Calu3 (cell line): ENCODE measurements around the gene ADGRL3. TPM values are rescaled to one million over a fixed set of nuclear protein-coding genes. Genes with fewer than 3 reads are reported as not detected.

Experiments
- BruUV-seq: library from RNA; stranded (reverse); fragments of 400-500 nt; replicated peaks from 2 replicates; lab custom pipeline; 2021; lab: Mats Ljungman, UMichigan
- CTCF ChIA-PET: fragments of 300-600 bp; sonication (Branson Sonifier 250); formaldehyde crosslinking; loops from one replicate; lab custom pipeline; 2022; ENCODE audit warnings: antibody characterized with exemption; lab: Charles Lee
- DNase-seq: peaks from one replicate; pipeline ENCODE4 v3.0.0; 2022
- H3K27ac Mint-ChIP-seq: one replicate; pipeline ENCODE4 v1.8.0; 2022; ENCODE audit warnings: mixed read lengths; ENCODE audit not compliant: unreplicated experiment
- H3K27me3 Mint-ChIP-seq: one replicate; pipeline ENCODE4 v1.8.0; 2022; ENCODE audit warnings: mixed read lengths; ENCODE audit not compliant: unreplicated experiment
- H3K36me3 Mint-ChIP-seq: one replicate; pipeline ENCODE4 v1.8.0; 2022; ENCODE audit warnings: mild to moderate bottlenecking, moderate library complexity, mixed read lengths; ENCODE audit not compliant: insufficient read depth, unreplicated experiment
- H3K4me1 Mint-ChIP-seq: one replicate; pipeline ENCODE4 v1.8.0; 2022; ENCODE audit warnings: mild to moderate bottlenecking, low read depth, mixed read lengths; ENCODE audit not compliant: unreplicated experiment
- H3K4me3 Mint-ChIP-seq: one replicate; pipeline ENCODE4 v1.8.0; 2022; ENCODE audit warnings: mild to moderate bottlenecking, low read depth, moderate library complexity, mixed read lengths; ENCODE audit not compliant: unreplicated experiment
- H3K9me3 Mint-ChIP-seq: one replicate; pipeline ENCODE4 v1.8.0; 2022; ENCODE audit warnings: low read depth, mixed read lengths; ENCODE audit not compliant: unreplicated experiment
- intact Hi-C: fragments of 100-400 bp; cut with micrococcal nuclease; formaldehyde crosslinking; loops from one replicate; pipeline ENCODE4 v1.10.0; 2022; ENCODE audit not compliant: unreplicated experiment
- total RNA-seq: library from RNA; stranded (reverse); gene quantifications from 2 replicates; pipeline ENCODE4 v1.2.3, GENCODE V29; 2022
- TF ChIP-seq, protein P1 (sequence below): fragments of 200-600 bp; IDR thresholded peaks from one replicate; pipeline ENCODE4 v1.8.0; 2022; ENCODE audit warnings: antibody characterized with exemption; ENCODE audit not compliant: unreplicated experiment

The ADGRL3 gene
- total RNA-seq, 1 experiment from 2014 or later: 0.66 TPM

DNA sequence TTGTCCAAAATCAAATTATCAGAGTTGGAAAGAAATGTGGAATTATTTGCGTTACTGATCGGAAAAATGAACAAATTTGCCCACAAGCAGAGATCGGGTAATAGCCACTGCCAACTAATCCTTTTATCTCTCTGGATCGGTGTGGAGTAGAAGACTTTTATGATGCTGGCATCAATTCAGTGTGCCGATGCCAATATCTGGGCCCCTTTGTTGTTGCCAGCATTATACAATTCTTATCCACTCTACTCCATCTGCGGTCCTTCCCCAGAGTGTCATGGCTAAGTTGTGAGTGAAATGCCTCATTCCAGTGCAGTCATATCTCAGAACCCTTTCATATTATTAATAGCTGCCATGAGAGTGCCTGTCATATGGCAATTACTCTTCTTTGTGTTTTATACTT lies 660.2 kb downstream of the ADGRL3 start:
- no peaks in the 10 kb centered on the region for H3K36me3 Mint-ChIP-seq
- H3K4me3 Mint-ChIP-seq: no peak overlapping the region
- H3K9me3 Mint-ChIP-seq: peaks cover 9% of the 10 kb centered on the region
- TF ChIP-seq, protein P1, sequence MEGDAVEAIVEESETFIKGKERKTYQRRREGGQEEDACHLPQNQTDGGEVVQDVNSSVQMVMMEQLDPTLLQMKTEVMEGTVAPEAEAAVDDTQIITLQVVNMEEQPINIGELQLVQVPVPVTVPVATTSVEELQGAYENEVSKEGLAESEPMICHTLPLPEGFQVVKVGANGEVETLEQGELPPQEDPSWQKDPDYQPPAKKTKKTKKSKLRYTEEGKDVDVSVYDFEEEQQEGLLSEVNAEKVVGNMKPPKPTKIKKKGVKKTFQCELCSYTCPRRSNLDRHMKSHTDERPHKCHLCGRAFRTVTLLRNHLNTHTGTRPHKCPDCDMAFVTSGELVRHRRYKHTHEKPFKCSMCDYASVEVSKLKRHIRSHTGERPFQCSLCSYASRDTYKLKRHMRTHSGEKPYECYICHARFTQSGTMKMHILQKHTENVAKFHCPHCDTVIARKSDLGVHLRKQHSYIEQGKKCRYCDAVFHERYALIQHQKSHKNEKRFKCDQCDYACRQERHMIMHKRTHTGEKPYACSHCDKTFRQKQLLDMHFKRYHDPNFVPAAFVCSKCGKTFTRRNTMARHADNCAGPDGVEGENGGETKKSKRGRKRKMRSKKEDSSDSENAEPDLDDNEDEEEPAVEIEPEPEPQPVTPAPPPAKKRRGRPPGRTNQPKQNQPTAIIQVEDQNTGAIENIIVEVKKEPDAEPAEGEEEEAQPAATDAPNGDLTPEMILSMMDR: no peak
- intact Hi-C loops: no loop called here
- H3K27me3 Mint-ChIP-seq: no peaks in the 10 kb centered on the region
- BruUV-seq: no TSS peak
- CTCF ChIA-PET: no interaction called here
- no peak overlapping the region for H3K27ac Mint-ChIP-seq
- no peak for DNase-seq
- H3K4me1 Mint-ChIP-seq: no peaks in the 10 kb centered on the region

DNA sequence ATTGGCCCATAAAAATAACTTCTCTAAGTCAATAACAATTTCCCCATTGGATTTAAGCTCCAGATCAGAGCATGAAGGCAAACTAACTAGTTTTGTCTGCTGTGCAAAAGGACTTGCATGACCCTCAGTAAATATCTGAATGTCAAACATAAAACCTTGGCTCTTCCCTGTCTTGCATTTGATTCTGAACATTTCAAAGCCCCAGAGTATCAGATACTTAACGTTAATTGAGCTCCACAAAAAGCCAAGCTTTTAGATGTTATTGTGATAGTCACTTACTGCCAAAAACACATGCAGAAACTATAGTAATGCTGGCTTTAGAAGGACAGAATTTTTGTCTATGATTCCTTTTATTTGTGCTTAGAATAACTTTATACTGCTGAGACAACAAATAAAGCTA lies 664.2 kb downstream of the ADGRL3 start:
- H3K9me3 Mint-ChIP-seq: peaks cover 5% of the 10 kb centered on the region
- intact Hi-C loops: no loop called here
- BruUV-seq: no TSS peak
- no peaks in the 10 kb centered on the region for H3K4me1 Mint-ChIP-seq
- no peak overlapping the region for H3K27ac Mint-ChIP-seq
- TF ChIP-seq, protein P1: no peak
- no peak for DNase-seq
- CTCF ChIA-PET: no interaction called here
- no peaks in the 10 kb centered on the region for H3K36me3 Mint-ChIP-seq
- H3K27me3 Mint-ChIP-seq: no peaks in the 10 kb centered on the region
- no peak overlapping the region for H3K4me3 Mint-ChIP-seq

DNA sequence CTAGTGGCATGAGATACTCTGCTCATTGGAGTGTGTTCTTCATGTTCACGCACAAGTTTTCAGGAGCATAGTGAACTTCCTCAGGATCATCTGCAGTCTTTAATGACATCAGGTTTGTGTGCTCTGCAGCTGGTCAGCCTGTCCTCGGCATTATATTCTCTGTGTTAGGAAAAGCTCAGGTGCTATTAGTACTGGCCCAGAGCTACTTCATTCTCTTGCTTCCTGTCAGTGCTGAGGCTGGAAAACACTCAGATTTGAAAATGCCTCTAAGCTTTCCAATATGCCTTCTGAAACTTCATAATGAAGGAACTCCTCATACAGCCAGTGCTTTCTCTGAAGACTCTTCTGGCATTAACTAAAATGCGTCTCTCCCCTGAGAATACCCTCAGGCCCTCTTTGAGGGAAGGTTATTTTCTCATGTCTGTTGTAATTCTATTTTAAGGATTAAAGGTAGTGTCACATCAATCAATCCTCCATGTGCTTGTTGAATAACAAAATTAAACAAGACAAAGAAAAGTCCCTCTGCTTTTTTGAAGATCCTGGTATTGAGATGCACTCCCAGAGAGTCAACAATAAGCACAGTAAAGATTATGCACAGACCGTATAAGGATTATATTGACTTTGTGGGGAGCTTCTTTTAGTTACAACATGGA lies 666.4 kb downstream of the ADGRL3 start:
- H3K4me3 Mint-ChIP-seq: no peak overlapping the region
- peaks cover 5% of the 10 kb centered on the region for H3K9me3 Mint-ChIP-seq
- intact Hi-C loops: no loop called here
- no peak for DNase-seq
- CTCF ChIA-PET: no interaction called here
- no peaks in the 10 kb centered on the region for H3K36me3 Mint-ChIP-seq
- no peak overlapping the region for H3K27ac Mint-ChIP-seq
- BruUV-seq: no TSS peak
- no peaks in the 10 kb centered on the region for H3K4me1 Mint-ChIP-seq
- H3K27me3 Mint-ChIP-seq: no peaks in the 10 kb centered on the region
- TF ChIP-seq, protein P1: no peak

DNA sequence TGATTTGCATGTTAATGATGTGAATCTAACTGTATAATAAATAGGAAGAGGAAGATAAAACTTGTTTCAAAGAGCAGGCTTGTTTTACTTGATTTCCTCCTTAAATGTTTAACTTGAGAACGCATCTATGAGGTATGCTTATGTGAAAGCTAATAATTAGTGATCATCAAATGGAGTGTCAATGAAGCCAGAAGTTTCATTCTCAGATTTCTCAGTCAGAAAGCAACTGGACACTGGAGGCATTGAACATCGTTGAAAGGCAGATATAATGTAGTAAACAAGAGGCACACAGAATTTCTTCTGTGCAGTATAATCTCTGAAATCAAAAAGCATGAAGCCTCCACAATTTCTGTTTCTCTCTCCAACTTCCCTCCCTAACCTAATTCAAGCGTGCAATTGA lies 672.9 kb downstream of the ADGRL3 start:
- Mint-ChIP-seq H3K4me1 (no peaks in the 10 kb centered on the region), H3K4me3 (no peak overlapping the region), H3K27ac (no peak overlapping the region), H3K9me3 (peaks cover 5% of the 10 kb centered on the region), H3K36me3 (no peaks in the 10 kb centered on the region), H3K27me3 (no peaks in the 10 kb centered on the region)
- DNase-seq: no peak
- CTCF ChIA-PET: no interaction called here
- TF ChIP-seq, protein P1: no peak
- no TSS peak for BruUV-seq
- intact Hi-C loops: no loop called here
